HG02981 (cell line): ENCODE data around the gene PBRM1.
"Not testable (repeated sequence)": the region's sequence is repeated elsewhere in the genome, so short reads cannot be mapped to it uniquely, and the experiment has no call there.

ENCODE experiments used
- ATAC-seq: cut with Tn5 transposase; IDR thresholded peaks from one replicate; pipeline ENCODE4 v1.9.1; 2021; ENCODE audit warnings: mild to moderate bottlenecking, moderate library complexity; ENCODE audit not compliant: unreplicated experiment

The PBRM1 gene

GRCh38 chr3:52685709-52686691, at the start of gene PBRM1, which contains the start of gene GNL3:
TSS of gene PBRM1 (minus strand) at chr3:52685913.
TSS of gene GNL3 (plus strand) at chr3:52686032. CDS start at chr3:52686093, 61 bp downstream.
- peak; percentile 67 for ATAC-seq

- ATAC-seq = no peak
These were observed 47.7 kb upstream of the PBRM1 start for GRCh38 chr3:52733256-52733891.

- no peak for ATAC-seq
These were observed 45.9 kb upstream of the PBRM1 start for GRCh38 chr3:52731590-52731989.

- no peak for ATAC-seq
These were observed 45.0 kb upstream of the PBRM1 start for GRCh38 chr3:52730681-52731080.

- not testable (repeated sequence) for ATAC-seq
These were observed 43.0 kb upstream of the PBRM1 start for GRCh38 chr3:52728753-52729152.

- ATAC-seq = no peak
These were observed 38.8 kb upstream of the PBRM1 start for GRCh38 chr3:52724511-52724910.

GRCh38 chr3:52723935-52724334, 38.2 kb upstream of the PBRM1 start:
- ATAC-seq = no peak

- ATAC-seq = no peak
These were observed 36.8 kb upstream of the PBRM1 start for GRCh38 chr3:52722491-52722890.

GRCh38 chr3:52721730-52722008, 36.0 kb upstream of the PBRM1 start:
- no peak for ATAC-seq

GRCh38 chr3:52721002-52721729, 35.5 kb upstream of the PBRM1 start:
- ATAC-seq = no peak

GRCh38 chr3:52719618-52720017, 33.9 kb upstream of the PBRM1 start:
- no peak for ATAC-seq

- ATAC-seq = no peak
These were observed 30.1 kb upstream of the PBRM1 start for GRCh38 chr3:52715714-52716305.

GRCh38 chr3:52714335-52715302, 28.9 kb upstream of the PBRM1 start:
- no peak for ATAC-seq

- ATAC-seq = no peak
These were observed 26.8 kb upstream of the PBRM1 start for GRCh38 chr3:52712291-52713212.

- no peak for ATAC-seq
These were observed 24.8 kb upstream of the PBRM1 start for GRCh38 chr3:52710512-52710911.

- no peak for ATAC-seq
These were observed 21.9 kb upstream of the PBRM1 start for GRCh38 chr3:52707585-52707984.

GRCh38 chr3:52705688-52706686, 20.3 kb upstream of the PBRM1 start, which contains the start of the genes GLT8D1 and SPCS1:
TSS of gene GLT8D1 (minus strand) at chr3:52705791. CDS start at chr3:52700460, 5,331 bp downstream.
TSS of gene SPCS1 (plus strand) at chr3:52706106. CDS start at chr3:52706247, 141 bp downstream.
- ATAC-seq = peak; percentile 89

GRCh38 chr3:52705438-52705687, 19.6 kb upstream of the PBRM1 start:
- no peak for ATAC-seq
